HG03045 (cell line): ENCODE measurements around the gene MINDY1.

ENCODE experiments used
- ATAC-seq: cut with Tn5 transposase; IDR thresholded peaks from one replicate; pipeline ENCODE4 v1.9.1; 2021; ENCODE audit warnings: mild to moderate bottlenecking, moderate library complexity; ENCODE audit not compliant: unreplicated experiment

MINDY1 gene, protein sequence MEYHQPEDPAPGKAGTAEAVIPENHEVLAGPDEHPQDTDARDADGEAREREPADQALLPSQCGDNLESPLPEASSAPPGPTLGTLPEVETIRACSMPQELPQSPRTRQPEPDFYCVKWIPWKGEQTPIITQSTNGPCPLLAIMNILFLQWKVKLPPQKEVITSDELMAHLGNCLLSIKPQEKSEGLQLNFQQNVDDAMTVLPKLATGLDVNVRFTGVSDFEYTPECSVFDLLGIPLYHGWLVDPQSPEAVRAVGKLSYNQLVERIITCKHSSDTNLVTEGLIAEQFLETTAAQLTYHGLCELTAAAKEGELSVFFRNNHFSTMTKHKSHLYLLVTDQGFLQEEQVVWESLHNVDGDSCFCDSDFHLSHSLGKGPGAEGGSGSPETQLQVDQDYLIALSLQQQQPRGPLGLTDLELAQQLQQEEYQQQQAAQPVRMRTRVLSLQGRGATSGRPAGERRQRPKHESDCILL

DNA sequence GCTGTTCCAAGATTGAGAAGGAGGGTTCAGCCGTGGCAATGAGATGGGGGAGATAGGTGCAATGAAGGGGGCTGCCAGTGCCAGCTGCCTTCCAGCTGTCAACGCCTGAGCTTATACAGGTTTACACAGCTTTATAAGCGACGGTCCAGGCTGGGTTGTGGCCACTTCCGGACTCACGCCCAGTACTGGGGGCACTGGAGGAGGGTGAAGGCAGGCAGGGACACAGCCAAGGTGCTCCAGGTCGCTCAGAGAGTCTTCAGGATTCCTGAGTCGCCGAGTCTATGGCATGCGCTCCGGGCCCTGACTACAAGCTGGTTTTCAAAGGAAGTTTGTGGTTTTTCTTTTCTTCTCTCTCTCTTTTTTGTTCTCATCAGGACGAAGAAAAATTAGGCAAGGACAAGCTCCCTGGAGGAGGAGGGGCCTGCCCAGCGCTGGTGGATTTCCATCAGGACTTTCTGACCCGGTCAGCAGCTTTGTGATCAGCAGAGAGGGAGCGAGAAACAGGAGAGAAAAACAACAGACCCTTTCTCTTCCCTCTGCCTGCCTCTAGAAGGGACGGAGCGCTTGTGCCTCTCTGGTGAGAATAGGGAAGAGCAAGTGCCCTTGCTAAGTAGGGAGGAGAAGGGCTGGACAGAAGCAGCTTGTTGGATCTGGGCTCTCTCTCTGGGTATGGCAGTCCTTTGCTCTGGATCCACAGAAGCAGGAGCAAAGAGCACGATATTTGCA, at the start of gene MINDY1:
Gene MINDY1 (minus strand): TSS at position 576 of the 726 bp plus-strand sequence. CDS start 4,285 bp downstream, outside the sequence.
- peak; percentile 46 for ATAC-seq

- no peak for ATAC-seq
Observed at GRCh38 chr1:151056149-151056548, 49.4 kb upstream of the MINDY1 start.

DNA sequence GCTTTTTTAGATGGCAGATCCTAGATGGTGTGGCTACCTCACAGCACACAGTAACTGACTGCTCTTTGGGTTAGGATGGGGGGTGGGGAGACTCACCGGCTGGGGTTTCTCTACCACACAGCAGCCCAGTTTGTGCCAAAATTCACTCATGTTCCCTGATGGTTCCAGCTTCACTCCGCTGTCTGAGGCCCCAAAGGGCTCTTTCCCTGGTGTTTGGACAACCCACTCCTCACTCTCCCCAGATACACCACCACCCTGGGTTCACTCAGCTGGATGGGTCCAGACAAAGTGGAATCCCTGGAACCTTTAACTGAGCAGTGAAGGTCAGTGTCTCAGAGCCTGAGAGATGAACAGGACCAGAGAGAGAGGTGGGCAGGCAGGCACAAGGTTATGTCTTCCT, 48.9 kb upstream of the MINDY1 start:
- ATAC-seq, result no peak

GRCh38 chr1:151054971-151055547, 48.4 kb upstream of the MINDY1 start:
- ATAC-seq, result no peak

- no peak for ATAC-seq
Observed at GRCh38 chr1:151051356-151052009, 44.8 kb upstream of the MINDY1 start.

GRCh38 chr1:151050051-151050688, 43.5 kb upstream of the MINDY1 start:
- ATAC-seq, result no peak

DNA sequence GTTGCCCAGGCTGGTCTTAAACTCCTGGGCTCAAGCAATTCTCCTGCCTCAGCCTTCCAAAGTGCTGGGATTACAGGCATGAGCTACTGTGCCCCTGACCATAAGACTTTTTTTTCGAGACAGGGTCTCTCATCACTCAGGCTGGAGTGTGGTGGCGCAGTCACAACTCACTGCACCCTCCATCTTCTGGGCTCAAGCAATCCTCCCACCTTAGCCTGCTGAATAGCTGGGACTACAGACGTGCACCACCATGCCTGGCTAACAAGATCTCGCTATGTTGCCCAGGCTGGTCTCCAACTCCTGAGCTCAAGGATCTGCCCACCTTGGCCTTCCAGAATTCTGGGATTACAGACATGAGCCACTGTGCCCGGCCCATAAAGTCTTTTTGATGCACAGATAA, 42.8 kb upstream of the MINDY1 start:
- no peak for ATAC-seq

GRCh38 chr1:151048645-151049032, 41.9 kb upstream of the MINDY1 start:
- no peak for ATAC-seq

GRCh38 chr1:151047925-151048644, 41.4 kb upstream of the MINDY1 start:
- ATAC-seq, result peak; percentile 46

- peak; percentile 51 for ATAC-seq
Observed at GRCh38 chr1:151047591-151047924, 40.9 kb upstream of the MINDY1 start, which contains the start of gene C1orf56. C1orf56 (plus strand) TSS chr1:151047751; CDS start chr1:151047848, 97 bp downstream.

DNA sequence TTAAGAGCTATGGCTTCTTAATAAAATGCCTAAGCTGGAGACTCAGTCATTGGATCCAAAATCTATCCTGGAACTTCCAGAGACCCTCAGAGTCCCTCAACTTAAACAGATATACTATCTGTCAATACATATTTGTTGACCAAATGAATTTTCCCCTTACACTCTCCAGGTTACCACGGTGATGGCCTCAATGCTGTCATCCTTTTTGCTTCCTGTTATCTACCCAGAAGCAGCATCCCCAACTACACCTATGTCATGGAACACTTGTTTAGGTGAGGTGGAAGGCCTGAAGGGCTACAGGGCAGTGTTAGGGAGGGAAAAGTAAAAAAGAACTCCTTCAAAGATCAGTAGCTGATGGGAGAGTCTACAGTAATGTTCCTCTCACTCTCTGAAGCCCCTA, 36.5 kb upstream of the MINDY1 start:
- no peak for ATAC-seq

DNA sequence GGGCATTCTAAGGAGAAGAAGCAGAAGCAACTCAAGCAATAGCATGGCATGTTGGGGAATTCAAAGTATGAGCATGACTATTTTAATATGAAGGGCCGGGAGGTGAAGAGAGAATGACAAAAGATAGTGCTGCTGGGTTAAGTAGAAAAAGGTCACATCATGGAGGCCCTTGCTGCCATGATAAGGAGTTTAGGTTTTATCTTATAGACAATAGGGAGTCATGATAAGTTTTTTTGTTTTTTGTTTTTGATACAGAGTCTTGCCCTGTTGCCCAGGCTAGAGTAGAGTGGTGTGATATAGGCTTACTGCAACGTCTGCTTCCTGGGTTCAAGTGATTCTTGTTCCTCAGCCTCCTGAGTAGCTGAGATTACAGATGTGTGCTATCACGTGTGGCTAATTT, 32.8 kb upstream of the MINDY1 start:
- no peak for ATAC-seq

GRCh38 chr1:151037032-151037431, 30.3 kb upstream of the MINDY1 start:
- ATAC-seq, result no peak

DNA sequence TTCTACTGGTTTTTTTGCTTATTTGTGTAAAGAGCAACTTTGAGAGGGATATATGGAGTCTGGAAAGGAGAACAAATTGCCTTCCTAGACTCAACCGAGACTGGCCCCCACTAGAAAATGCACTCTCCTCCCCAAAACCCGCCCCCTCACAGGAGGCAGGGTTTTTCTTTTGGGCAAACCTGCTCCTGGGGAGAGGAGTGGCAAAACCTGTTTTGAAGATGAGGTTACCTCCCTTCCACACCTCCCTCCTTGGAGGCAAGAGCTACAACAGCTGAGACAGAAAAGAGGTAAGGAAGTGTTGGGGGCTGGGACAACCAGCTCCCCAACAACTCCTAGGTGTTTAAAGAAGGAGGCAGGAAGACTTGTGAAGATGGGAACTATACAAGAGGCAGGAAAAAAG, 29.7 kb upstream of the MINDY1 start, which contains the start of gene BNIPL:
Gene BNIPL (plus strand): TSS at position 231 of the 400 bp plus-strand sequence. CDS start 140 bp downstream, at position 371.
- no peak for ATAC-seq

DNA sequence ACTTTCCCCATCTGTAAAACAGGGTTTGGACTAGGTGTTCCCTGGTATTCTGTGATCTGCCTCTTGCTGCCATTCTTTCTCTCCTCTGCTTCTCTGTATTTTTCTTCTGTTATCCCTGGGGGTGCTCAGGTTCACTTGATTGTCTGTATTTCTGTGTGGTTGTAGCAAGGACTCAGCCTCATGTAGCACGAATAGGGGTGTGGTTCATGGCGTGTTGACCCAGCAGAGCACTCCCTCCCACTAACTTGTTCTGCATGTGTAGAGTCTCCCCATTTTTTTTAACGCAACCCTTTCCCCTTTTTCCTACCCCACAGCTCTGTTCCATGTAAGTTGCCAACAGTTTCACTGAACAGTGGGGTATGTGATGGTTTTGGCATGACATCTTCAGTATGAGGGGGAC, 28.5 kb upstream of the MINDY1 start:
- no peak for ATAC-seq

DNA sequence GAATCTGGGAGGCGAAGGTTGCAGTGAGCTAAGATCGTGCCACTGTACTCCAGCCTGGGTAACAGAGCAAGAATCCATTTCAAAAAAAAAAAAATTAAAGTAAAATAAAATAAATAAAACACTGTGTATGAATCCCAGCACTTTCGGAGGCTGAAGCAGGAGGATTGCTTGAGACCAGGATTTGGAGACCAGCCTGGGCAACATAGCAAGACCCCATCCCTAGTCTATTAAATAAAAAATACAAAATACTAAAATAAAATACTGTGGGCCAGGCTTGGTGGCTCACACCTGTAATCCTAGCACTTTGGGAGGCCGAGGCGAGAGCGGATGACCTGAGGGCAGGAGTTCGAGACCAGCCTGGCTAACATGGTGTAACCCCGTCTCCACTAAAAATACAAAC, 25.5 kb upstream of the MINDY1 start:
- no peak for ATAC-seq

GRCh38 chr1:151026460-151026859, 19.8 kb upstream of the MINDY1 start:
- no peak for ATAC-seq

DNA sequence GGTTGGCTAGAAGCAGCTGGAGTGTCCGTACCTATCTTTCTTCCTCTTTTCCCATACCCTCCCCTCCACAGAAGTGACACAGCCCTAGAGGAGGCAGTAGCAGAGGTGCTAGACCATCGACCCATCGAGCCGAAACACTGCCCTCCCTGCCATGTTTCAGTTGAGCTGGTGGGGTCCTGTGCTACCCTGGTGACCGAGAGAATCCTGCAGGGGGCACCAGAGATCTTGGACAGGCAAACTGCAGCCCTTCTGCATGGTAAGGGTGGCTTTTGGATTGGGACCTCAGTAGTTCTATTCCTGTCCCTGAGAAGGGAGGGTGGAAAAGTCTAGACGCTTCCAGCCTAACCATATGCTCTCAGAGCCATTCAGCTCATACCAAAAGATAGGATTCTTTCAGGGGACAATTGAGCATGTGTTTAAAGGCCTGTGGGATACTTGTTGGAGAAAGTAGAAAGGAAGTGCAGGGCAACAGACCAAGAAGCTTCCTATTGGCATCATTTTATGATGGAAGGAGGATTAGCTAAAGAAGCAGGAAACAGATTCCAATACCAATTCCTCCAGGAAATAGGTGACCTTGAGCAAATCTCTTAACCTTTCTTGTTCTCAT, 17.9 kb upstream of the MINDY1 start:
- ATAC-seq, result no peak

- ATAC-seq, result no peak
Observed at GRCh38 chr1:151013518-151013917, 6.8 kb upstream of the MINDY1 start.
